K562 (cell line): ENCODE results near the gene NRCAM. TPM values are rescaled to one million over a fixed set of nuclear protein-coding genes. Genes with fewer than 3 reads are reported as not detected.

ENCODE experiments used
- CCAR2 ChIP-seq: fragments of 200-400 bp; formaldehyde crosslinking; IDR thresholded peaks from 2 replicates; pipeline ENCODE4 v1.6.1; 2017; ENCODE audit warnings: mild to moderate bottlenecking, low read depth, low read length
- ETV1 ChIP-seq: fragments of 450-650 bp; conservative IDR thresholded peaks from 2 replicates; pipeline ENCODE4 v1.6.1; 2016; ENCODE audit warnings: missing genetic modification characterization, control low read depth, low read depth, missing compliant biosample characterization
- ETV6 ChIP-seq, 3 experiments: fragments of 150-350 bp in 1 of 3; sonication (generic) in 1 of 3; formaldehyde crosslinking in 1 of 3; IDR thresholded peaks; 2 replicates each; pipeline versions ENCODE4 v1.6.1 to v1.8.0; 2014 to 2022; ENCODE audit warnings: borderline replicate concordance in 2 of 3, low read depth in 2 of 3, antibody characterized with exemption in 1 of 3, low read length in 1 of 3, mild to moderate bottlenecking in 1 of 3, missing genetic modification reagents in 1 of 3
- HDAC8 ChIP-seq: fragments of 450-650 bp; IDR thresholded peaks from 2 replicates; pipeline ENCODE4 v1.6.1; 2016; ENCODE audit warnings: mild to moderate bottlenecking, missing genetic modification characterization, moderate library complexity, missing compliant biosample characterization
- HMBOX1 ChIP-seq: sonication (generic); IDR thresholded peaks from 2 replicates; pipeline ENCODE4 v1.6.1; 2016
- HMG20A ChIP-seq: fragments of 450-650 bp; formaldehyde crosslinking; conservative IDR thresholded peaks from 2 replicates; pipeline ENCODE4 v1.4.0; 2020; ENCODE audit warnings: mild to moderate bottlenecking, mixed read lengths
- KLF16 ChIP-seq: IDR thresholded peaks from 2 replicates; pipeline ENCODE4 v1.6.1; 2016; ENCODE audit warnings: antibody characterized with exemption
- KLF6 ChIP-seq: fragments of 250-450 bp; sonication (Bioruptor Pico); IDR thresholded peaks from 2 replicates; pipeline ENCODE4 v1.4.0; 2020; ENCODE audit warnings: mild to moderate bottlenecking, moderate library complexity, borderline replicate concordance
- MCM2 ChIP-seq: fragments of 450-650 bp; IDR thresholded peaks from 2 replicates; pipeline ENCODE4 v1.6.1; 2017; ENCODE audit warnings: low read depth, mild to moderate bottlenecking
- NFE2L1 ChIP-seq: fragments of 450-650 bp; IDR thresholded peaks from 2 replicates; pipeline ENCODE4 v1.6.1; 2016; ENCODE audit warnings: missing genetic modification characterization, low read depth, mild to moderate bottlenecking, missing compliant biosample characterization, moderate library complexity, borderline replicate concordance
- NKRF ChIP-seq: fragments of 450-650 bp; IDR thresholded peaks from 2 replicates; pipeline ENCODE4 v1.6.1; 2016; ENCODE audit warnings: borderline replicate concordance
- PYGO2 ChIP-seq: fragments of 450-650 bp; IDR thresholded peaks from 2 replicates; pipeline ENCODE4 v1.6.1; 2016; ENCODE audit warnings: mild to moderate bottlenecking, missing genetic modification characterization, moderate library complexity, missing compliant biosample characterization
- RBM39 ChIP-seq: fragments of 200-400 bp; formaldehyde crosslinking; optimal IDR thresholded peaks from 2 replicates; pipeline ENCODE3; 2018; ENCODE audit warnings: low read depth, low read length
- ZBTB2 ChIP-seq: fragments of 450-650 bp; IDR thresholded peaks from 2 replicates; pipeline ENCODE4 v1.6.1; 2016; ENCODE audit warnings: antibody characterized with exemption
- ZKSCAN3 ChIP-seq: fragments of 250-450 bp; sonication (Bioruptor Pico); IDR thresholded peaks from 2 replicates; pipeline ENCODE4 v1.4.0; 2020
- ZNF140 ChIP-seq: fragments of 250-450 bp; sonication (Bioruptor Pico); IDR thresholded peaks from 2 replicates; pipeline ENCODE4 v1.8.0; 2021; ENCODE audit warnings: moderate library complexity, mild to moderate bottlenecking, inconsistent platforms
- ZNF143 ChIP-seq: sonication (generic); formaldehyde crosslinking; IDR thresholded peaks from 2 replicates; pipeline ENCODE4 v1.9.0; 2022; ENCODE audit warnings: mild to moderate bottlenecking, missing genetic modification reagents
- ZNF224 ChIP-seq: sonication (generic); formaldehyde crosslinking; IDR thresholded peaks from 2 replicates; pipeline ENCODE4 v1.8.0; 2022; ENCODE audit warnings: mild to moderate bottlenecking, missing genetic modification reagents
- ZNF324 ChIP-seq: fragments of 250-450 bp; sonication (Bioruptor Pico); IDR thresholded peaks from 2 replicates; pipeline ENCODE4 v1.4.0; 2020; ENCODE audit warnings: mild to moderate bottlenecking
- ZNF384 ChIP-seq: IDR thresholded peaks from 2 replicates; pipeline ENCODE4 v1.6.1; 2012; ENCODE audit warnings: low read depth, low read length, improper control_type of control experiment
- polyA plus RNA-seq, 8 experiments: library from polyadenylated mRNA; depleted of rRNA in 4 of 8; stranded (reverse) in 5 of 8; unstranded in 3 of 8; fragments of >200 nt; fragmentation: Nextera tagmentation in 2 of 8; fragmentation: Illumina TruSeq in 1 of 8; extraction: Ambion mirVana in 2 of 8; extraction: Trizol in 1 of 8; gene quantifications; 2 replicates each; pipeline versions ENCODE4 v1.2.1 to v1.2.3, GENCODE V29; 2011 to 2014; ENCODE audit warnings: inconsistent platforms in 1 of 8, missing spikeins in 1 of 8
- total RNA-seq, 7 experiments: library from RNA; depleted of rRNA in 6 of 7; stranded (reverse); fragments of >200 nt in 6 of 7; fragmentation: Illumina TruSeq in 2 of 7; extraction: Trizol in 2 of 7; gene quantifications; 2 replicates each; pipeline versions ENCODE4 v1.2.1 to v1.2.3, GENCODE V29; 2011 to 2021; ENCODE audit warnings: low replicate concordance in 1 of 7
- TF ChIP-seq, protein P1 (sequence below): sonication (generic); formaldehyde crosslinking; IDR thresholded peaks from 2 replicates; pipeline ENCODE4 v1.8.1; 2022; ENCODE audit warnings: missing genetic modification reagents
- TF ChIP-seq, protein P2 (sequence below): sonication (generic); formaldehyde crosslinking; IDR thresholded peaks from 2 replicates; pipeline ENCODE4 v1.8.0; 2023; ENCODE audit warnings: mild to moderate bottlenecking, missing genetic modification reagents

The NRCAM gene
- total and polyA plus RNA-seq, 9 of the 15 experiments (the other 6 are each of a cell fraction or from before 2014, with no cell fraction given): 0.03 to 0.54 (median 0.12) TPM; not detected in 1

- peak; percentile 85 for TF ChIP-seq HMBOX1
- TF ChIP-seq MCM2: no peak
- no peak for TF ChIP-seq ZNF140
- TF ChIP-seq ETV1 (tag): peak; percentile 51; the same call in 1 of the 2 replicates
- TF ChIP-seq KLF6 (CRISPR knock-in tag): no peak; the same call in 1 of the 2 replicates
- no peak for TF ChIP-seq CCAR2
- no peak for TF ChIP-seq RBM39
- TF ChIP-seq ZBTB2: peak; percentile 91
- no peak for TF ChIP-seq ZNF143
- TF ChIP-seq, protein P1, sequence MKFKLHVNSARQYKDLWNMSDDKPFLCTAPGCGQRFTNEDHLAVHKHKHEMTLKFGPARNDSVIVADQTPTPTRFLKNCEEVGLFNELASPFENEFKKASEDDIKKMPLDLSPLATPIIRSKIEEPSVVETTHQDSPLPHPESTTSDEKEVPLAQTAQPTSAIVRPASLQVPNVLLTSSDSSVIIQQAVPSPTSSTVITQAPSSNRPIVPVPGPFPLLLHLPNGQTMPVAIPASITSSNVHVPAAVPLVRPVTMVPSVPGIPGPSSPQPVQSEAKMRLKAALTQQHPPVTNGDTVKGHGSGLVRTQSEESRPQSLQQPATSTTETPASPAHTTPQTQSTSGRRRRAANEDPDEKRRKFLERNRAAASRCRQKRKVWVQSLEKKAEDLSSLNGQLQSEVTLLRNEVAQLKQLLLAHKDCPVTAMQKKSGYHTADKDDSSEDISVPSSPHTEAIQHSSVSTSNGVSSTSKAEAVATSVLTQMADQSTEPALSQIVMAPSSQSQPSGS (CRISPR knock-in tag): no peak
- no peak for TF ChIP-seq ZNF224 (CRISPR knock-in tag)
- TF ChIP-seq PYGO2 (tag): no peak
- no peak for TF ChIP-seq KLF16
- TF ChIP-seq ZNF384: no peak
- no peak for TF ChIP-seq ZNF324 (CRISPR knock-in tag)
- TF ChIP-seq, protein P2, sequence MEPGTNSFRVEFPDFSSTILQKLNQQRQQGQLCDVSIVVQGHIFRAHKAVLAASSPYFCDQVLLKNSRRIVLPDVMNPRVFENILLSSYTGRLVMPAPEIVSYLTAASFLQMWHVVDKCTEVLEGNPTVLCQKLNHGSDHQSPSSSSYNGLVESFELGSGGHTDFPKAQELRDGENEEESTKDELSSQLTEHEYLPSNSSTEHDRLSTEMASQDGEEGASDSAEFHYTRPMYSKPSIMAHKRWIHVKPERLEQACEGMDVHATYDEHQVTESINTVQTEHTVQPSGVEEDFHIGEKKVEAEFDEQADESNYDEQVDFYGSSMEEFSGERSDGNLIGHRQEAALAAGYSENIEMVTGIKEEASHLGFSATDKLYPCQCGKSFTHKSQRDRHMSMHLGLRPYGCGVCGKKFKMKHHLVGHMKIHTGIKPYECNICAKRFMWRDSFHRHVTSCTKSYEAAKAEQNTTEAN (CRISPR knock-in tag): no peak
- no peak for TF ChIP-seq ZKSCAN3 (CRISPR knock-in tag)
- TF ChIP-seq ETV6 (IDR thresholded peaks at IDR 0.05; ENCODE audit: borderline replicate concordance in 1 of 2, low read depth in 2 of 2, low read length in 1 of 2): no peak
- TF ChIP-seq ETV6 (CRISPR knock-in tag; IDR thresholded peaks at IDR 0.05; ENCODE audit: borderline replicate concordance): no peak
- TF ChIP-seq HMG20A (CRISPR knock-in tag): no peak
- peak; percentile 99 for TF ChIP-seq NFE2L1 (tag)
- 0 out of 2 replicates have a peak, but pooled peaks have one; percentile 39 for TF ChIP-seq NKRF
- no peak for TF ChIP-seq HDAC8 (tag)
These were observed 209.9 kb downstream of the NRCAM start (continued) for GRCh38 chr7:108246227-108246837.
